IMR-90 (cell line): ENCODE data around the gene TMEM161A. TPM values are rescaled to one million over a fixed set of nuclear protein-coding genes. Genes with fewer than 3 reads are reported as not detected.
A peak's percentile ranks its signal among the peaks of the same experiment; 100 is the strongest.

Source experiments
- ATAC-seq: fragments of 200-7000 bp; cut with Tn5 transposase; 2 replicates; pipeline ENCODE4 v1.9.1; 2020; ENCODE audit warnings: low read depth, mild to moderate bottlenecking, moderate library complexity
- BruUV-seq: library from RNA; stranded (reverse); fragments of 400-500 nt; replicated peaks from 2 replicates; lab custom pipeline; 2021; lab: Mats Ljungman, UMichigan
- CTCF ChIA-PET: fragments of 300-600 bp; formaldehyde crosslinking; extraction: SDS; loops from one replicate; lab custom pipeline; 2021; ENCODE audit warnings: antibody characterized with exemption; lab: Yijun Ruan, JAX
- POLR2A ChIA-PET: fragments of 300-600 bp; sonication (Branson Sonifier 250); formaldehyde crosslinking; loops from one replicate; lab custom pipeline; 2022; ENCODE audit warnings: antibody characterized with exemption; ENCODE audit not compliant: unreplicated experiment; lab: Charles Lee
- DNase-seq: peaks from one replicate; pipeline ENCODE4 v3.0.0; 2013
- H2AFZ ChIP-seq: replicated peaks from 2 replicates; pipeline ENCODE3; 2013; ENCODE audit warnings: low read length, mild to moderate bottlenecking; ENCODE audit not compliant: poor library complexity
- H2AK5ac ChIP-seq: 2 replicates; pipeline ENCODE4 v1.6.1; 2013; ENCODE audit warnings: low read depth, low read length, inconsistent platforms
- H2AK9ac ChIP-seq: replicated peaks from 2 replicates; pipeline ENCODE3; 2013; ENCODE audit warnings: mild to moderate bottlenecking, low read depth, low read length, moderate library complexity; ENCODE audit not compliant: poor library complexity
- H2BK120ac ChIP-seq: 2 replicates; pipeline ENCODE4 v1.6.1; 2013; ENCODE audit warnings: low read depth, low read length, inconsistent platforms
- H2BK15ac ChIP-seq: 3 replicates; pipeline ENCODE4 v1.6.1; 2013; ENCODE audit warnings: low read depth, low read length, inconsistent platforms
- H2BK20ac ChIP-seq: 2 replicates; pipeline ENCODE4 v1.6.1; 2013; ENCODE audit warnings: low read depth, mild to moderate bottlenecking, inconsistent platforms, low read length, moderate library complexity
- H2BK5ac ChIP-seq: 2 replicates; pipeline ENCODE4 v1.6.1; 2013; ENCODE audit warnings: mild to moderate bottlenecking, low read depth, low read length, inconsistent platforms; ENCODE audit not compliant: poor library complexity, severe bottlenecking
- H3K14ac ChIP-seq: replicated peaks from 2 replicates; pipeline ENCODE4 v1.6.1; 2013; ENCODE audit warnings: low read depth, low read length, inconsistent platforms
- H3K18ac ChIP-seq: 2 replicates; pipeline ENCODE4 v1.6.1; 2013; ENCODE audit warnings: low read depth, low read length, control low read depth
- H3K23ac ChIP-seq: 2 replicates; pipeline ENCODE4 v1.6.1; 2013; ENCODE audit warnings: low read depth, low read length, inconsistent platforms
- H3K27ac ChIP-seq: 2 replicates; pipeline ENCODE4 v1.5.1; 2013; ENCODE audit warnings: mild to moderate bottlenecking, control low read depth, low read length; ENCODE audit not compliant: insufficient read depth
- H3K27me3 ChIP-seq: 2 replicates; pipeline ENCODE4 v1.6.1; 2013; ENCODE audit warnings: low read length; ENCODE audit not compliant: control insufficient read depth, insufficient read depth
- H3K36me3 ChIP-seq: 2 replicates; pipeline ENCODE4 v1.6.1; 2013; ENCODE audit warnings: low read length, mixed read lengths; ENCODE audit not compliant: control insufficient read depth, insufficient read depth
- H3K4ac ChIP-seq: 2 replicates; pipeline ENCODE4 v1.6.1; 2013; ENCODE audit warnings: low read depth, low read length, inconsistent platforms
- H3K4me1 ChIP-seq: 2 replicates; pipeline ENCODE4 v1.6.1; 2013; ENCODE audit warnings: low read length, mixed read lengths; ENCODE audit not compliant: control insufficient read depth, insufficient read depth
- H3K4me2 ChIP-seq: 2 replicates; pipeline ENCODE4 v1.6.1; 2013; ENCODE audit warnings: low read depth, mild to moderate bottlenecking, control low read depth, low read length, moderate library complexity
- H3K4me3 ChIP-seq: 2 replicates; pipeline ENCODE4 v1.5.1; 2013; ENCODE audit warnings: low read depth, mild to moderate bottlenecking, control low read depth, low read length, moderate library complexity; ENCODE audit not compliant: insufficient read depth
- H3K56ac ChIP-seq: 2 replicates; pipeline ENCODE4 v1.6.1; 2013; ENCODE audit warnings: low read length, inconsistent platforms; ENCODE audit not compliant: insufficient read depth; ENCODE audit errors: extremely low read depth
- H3K79me1 ChIP-seq, 2 experiments: 2 replicates each; pipeline ENCODE4 v1.6.1; 2013; ENCODE audit warnings: low read length in 2 of 2, inconsistent platforms in 1 of 2, low read depth in 1 of 2
- H3K9ac ChIP-seq: 2 replicates; pipeline ENCODE4 v1.6.1; 2013; ENCODE audit warnings: low read depth, low read length, control low read depth
- H3K9me1 ChIP-seq: 2 replicates; pipeline ENCODE4 v1.6.1; 2013; ENCODE audit warnings: low read length, inconsistent platforms; ENCODE audit not compliant: insufficient read depth
- H3K9me3 ChIP-seq: 2 replicates; pipeline ENCODE4 v1.6.1; 2013; ENCODE audit warnings: low read length; ENCODE audit not compliant: control insufficient read depth, insufficient read depth
- H4K20me1 ChIP-seq: 2 replicates; pipeline ENCODE4 v1.6.1; 2013; ENCODE audit warnings: low read length, inconsistent platforms; ENCODE audit not compliant: insufficient read depth
- H4K5ac ChIP-seq: 2 replicates; pipeline ENCODE4 v1.6.1; 2013; ENCODE audit warnings: mild to moderate bottlenecking, low read depth, low read length, control low read depth
- H4K8ac ChIP-seq, 2 experiments: 2 replicates each; pipeline ENCODE4 v1.6.1; 2013; ENCODE audit warnings: low read depth in 2 of 2, low read length in 2 of 2, control low read depth in 1 of 2, inconsistent platforms in 1 of 2
- H4K91ac ChIP-seq: 2 replicates; pipeline ENCODE4 v1.6.1; 2013; ENCODE audit warnings: low read depth, low read length, inconsistent platforms; ENCODE audit not compliant: insufficient read depth
- BHLHE40 ChIP-seq: fragments of 150-350 bp; IDR thresholded peaks from 2 replicates; pipeline ENCODE4 v1.6.1; 2016; ENCODE audit warnings: mild to moderate bottlenecking, low read depth, low read length
- CTCF ChIP-seq: conservative IDR thresholded peaks from 2 replicates; pipeline ENCODE4 v1.5.1; 2012; ENCODE audit warnings: mild to moderate bottlenecking, low read depth, low read length, improper control_type of control experiment
- MAFK ChIP-seq: IDR thresholded peaks from 2 replicates; pipeline ENCODE4 v1.6.1; 2012; ENCODE audit warnings: low read depth, low read length, improper control_type of control experiment
- MAZ ChIP-seq: IDR thresholded peaks from 2 replicates; pipeline ENCODE4 v1.6.1; 2012; ENCODE audit warnings: low read depth, mild to moderate bottlenecking, low read length, improper control_type of control experiment, moderate library complexity, borderline replicate concordance
- POLR2A ChIP-seq: IDR thresholded peaks from 2 replicates; pipeline ENCODE4 v1.6.1; 2012; ENCODE audit warnings: mild to moderate bottlenecking, low read depth, low read length
- RAD21 ChIP-seq: IDR thresholded peaks from 2 replicates; pipeline ENCODE4 v1.6.1; 2012; ENCODE audit warnings: low read length, improper control_type of control experiment
- RCOR1 ChIP-seq: IDR thresholded peaks from 2 replicates; pipeline ENCODE4 v1.6.1; 2012; ENCODE audit warnings: mild to moderate bottlenecking, low read length, improper control_type of control experiment; ENCODE audit not compliant: insufficient replicate concordance
- USF2 ChIP-seq: fragments of 150-350 bp; IDR thresholded peaks from 2 replicates; pipeline ENCODE4 v1.6.1; 2017; ENCODE audit warnings: mild to moderate bottlenecking, antibody characterized with exemption, low read length, low read depth
- WGBS, 2 experiments: methylation state at CpG; one replicate each; pipeline versions ENCODE4 v1.1.5 to v1.1.7; 2013; ENCODE audit warnings: missing lambda C conversion rate in 2 of 2; ENCODE audit not compliant: insufficient read length in 1 of 2; ENCODE audit errors: extremely low coverage in 2 of 2; 5-methylcytosine and 5-hydroxymethylcytosine counted together
- dilution Hi-C: fragments of 300-500 bp; cut with HindIII; formaldehyde crosslinking; loops from one replicate; pipeline ENCODE4 v1.14.3; 2018; ENCODE audit warnings: low sequenced_read_pairs; ENCODE audit not compliant: unreplicated experiment
- in situ Hi-C: fragments of 300-500 bp; cut with MboI; formaldehyde crosslinking; loops from 3 replicates; pipeline ENCODE4 v1.14.3; 2019; ENCODE audit warnings: low sequenced_read_pairs, inconsistent platforms, mixed read lengths
- intact Hi-C: fragments of 100-400 bp; cut with micrococcal nuclease; formaldehyde crosslinking; loops from 2 replicates; pipeline ENCODE4 v1.10.0; 2022
- polyA plus RNA-seq, 3 experiments: library from polyadenylated mRNA; depleted of rRNA; stranded (reverse); fragments of >200 nt; gene quantifications; 2 replicates each; pipeline ENCODE4 v1.2.3, GENCODE V29; 2012; ENCODE audit warnings: low replicate concordance in 1 of 3
- total RNA-seq: library from RNA; depleted of rRNA; stranded (reverse); fragments of >200 nt; gene quantifications from 2 replicates; pipeline ENCODE4 v1.2.3, GENCODE V29; 2012

The TMEM161A gene
- total and polyA plus RNA-seq, 2 of the 4 experiments (the other 2 are of a cell fraction): 11.1 to 34.8 TPM

GRCh38 chr19:19098703-19099632 is 39.3 kb downstream of the TMEM161A start:
- WGBS, 2 experiments: 83% methylated on average over 5 of the region's 18 CpGs; no CpG with 5 or more reads in 1 of the 2 experiments
- Histone ChIP-seq H3K4me3 (no peak overlapping the region), H4K91ac (no peak overlapping the region), H3K27ac (no peak overlapping the region), H2BK20ac (no peak overlapping the region), H4K5ac (no peak overlapping the region), H3K27me3 (no peaks in the 10 kb centered on the region), H3K4me1 (no peaks in the 10 kb centered on the region), H3K56ac (no peak overlapping the region), H3K9ac (no peak overlapping the region), H3K4me2 (no peak overlapping the region), H3K18ac (no peak overlapping the region), H2BK15ac (no peak overlapping the region), H3K36me3 (peaks cover 6% of the 10 kb centered on the region), H2AK5ac (no peak overlapping the region), H3K9me3 (no peaks in the 10 kb centered on the region), H2AK9ac (no peak overlapping the region), H3K9me1 (no peaks in the 10 kb centered on the region; the same call in 1 of the 2 replicates), H3K23ac (no peak overlapping the region), H4K8ac (no peak overlapping the region), H3K4ac (no peak overlapping the region), H3K79me1 (no peaks in the 10 kb centered on the region), H4K20me1 (no peaks in the 10 kb centered on the region), H2BK5ac (no peak overlapping the region), H2BK120ac (no peak overlapping the region), H3K14ac (no peak overlapping the region), H2AFZ (no peak overlapping the region)
- ChIA-PET POLR2A (interaction anchor here (0.6 kb wide), 1 partner anchor 20 kb away, joined by 3 read pairs; no protein-coding TSS in a partner anchor), CTCF (no interaction called here)
- peak; percentile 37; the same call in 1 of the 2 replicates for ATAC-seq
- intact Hi-C loops: no loop called here
- in situ Hi-C loops: no loop called here
- dilution Hi-C loops: no loop called here
- TF ChIP-seq MAZ: no peak
- no peak for TF ChIP-seq USF2
- no peak for TF ChIP-seq BHLHE40
- no peak for TF ChIP-seq POLR2A
- TF ChIP-seq MAFK: no peak
- no peak for TF ChIP-seq RCOR1
- no peak for TF ChIP-seq CTCF
- no peak for TF ChIP-seq RAD21
- no TSS peak for BruUV-seq
- no peak for DNase-seq
